Measurements from ENCODE around the gene CD63.

Gene CD63

DNA sequence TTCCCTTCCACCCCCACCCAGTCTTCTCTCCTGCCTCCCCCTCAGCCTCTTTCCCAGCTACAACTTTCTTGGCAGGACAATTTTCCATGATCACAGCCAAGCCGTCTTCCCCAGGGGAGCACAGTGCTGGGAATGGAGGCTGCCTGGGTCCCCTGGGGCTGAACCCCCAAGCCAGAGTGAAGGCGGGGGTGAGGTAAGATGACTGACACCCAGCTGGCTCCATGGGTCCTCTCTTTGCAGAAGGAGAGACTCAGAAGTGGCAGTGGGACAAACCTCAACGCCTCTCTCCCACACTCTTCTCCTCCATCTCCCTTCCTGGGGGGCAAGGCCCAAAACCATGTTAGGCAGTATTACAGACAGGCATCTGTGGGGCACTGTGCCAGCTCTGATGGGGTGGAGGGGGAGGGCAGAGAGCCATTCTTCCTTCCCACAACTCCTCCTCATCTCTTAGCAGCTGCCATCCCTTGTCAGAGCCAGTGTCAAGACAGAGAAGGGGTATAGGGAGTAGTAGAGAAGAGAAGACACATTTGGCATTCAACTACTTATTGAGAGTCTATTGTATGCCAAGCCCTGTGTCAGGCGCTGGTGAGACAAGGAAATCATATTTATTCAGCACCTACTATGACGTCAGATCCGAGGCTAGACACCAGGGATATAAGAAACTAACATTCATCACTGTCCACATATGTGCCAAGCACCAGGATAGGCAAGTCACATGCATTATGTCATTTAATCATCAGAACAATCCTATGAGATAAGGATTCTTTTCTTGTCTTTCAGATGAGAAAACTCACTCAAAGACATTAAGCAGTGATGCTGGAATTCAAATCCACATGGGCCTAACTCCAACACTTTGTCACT lies 24.7 kb downstream of the CD63 start:
- DNase-seq: no peak

DNA sequence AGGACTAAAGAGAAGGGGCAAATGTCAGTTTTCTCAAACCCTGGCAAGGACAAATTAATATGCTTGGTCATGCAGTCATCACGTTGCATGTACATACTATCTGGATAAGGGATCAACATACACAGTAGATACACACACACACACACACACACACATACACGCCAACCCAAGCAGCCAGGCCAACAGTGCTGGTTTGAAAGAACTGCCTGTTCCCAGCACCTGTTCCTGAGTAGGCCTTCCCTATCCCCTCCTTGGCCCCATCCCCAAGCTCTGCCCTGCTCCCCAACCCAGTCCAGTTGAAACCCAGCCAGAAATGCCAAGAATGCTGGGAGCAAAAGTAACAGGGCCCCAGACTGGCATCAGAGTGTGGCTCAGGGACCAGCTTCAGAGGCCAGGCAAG lies 25.5 kb downstream of the CD63 start:
- no peak for DNase-seq

DNA sequence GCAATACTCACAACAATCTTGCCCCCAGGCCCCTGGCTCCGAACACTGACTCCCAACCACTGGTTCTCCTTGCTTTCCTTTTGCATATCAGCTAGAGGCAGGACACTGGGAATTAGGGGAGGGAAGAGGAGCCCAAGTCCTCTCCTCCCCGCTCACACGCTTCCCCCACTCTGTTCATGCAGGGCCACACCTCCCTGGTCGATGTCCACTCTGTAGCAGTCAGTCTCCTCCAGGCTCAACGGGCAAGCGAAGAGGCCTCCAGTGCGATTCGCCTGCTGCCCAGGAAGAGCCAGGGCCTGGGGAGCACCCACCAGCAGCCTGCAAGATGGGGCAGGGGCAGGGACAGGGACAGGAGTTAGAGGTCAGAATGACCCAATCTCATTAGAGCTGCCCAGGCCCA lies 25.9 kb downstream of the CD63 start:
- DNase-seq: no peak

DNA sequence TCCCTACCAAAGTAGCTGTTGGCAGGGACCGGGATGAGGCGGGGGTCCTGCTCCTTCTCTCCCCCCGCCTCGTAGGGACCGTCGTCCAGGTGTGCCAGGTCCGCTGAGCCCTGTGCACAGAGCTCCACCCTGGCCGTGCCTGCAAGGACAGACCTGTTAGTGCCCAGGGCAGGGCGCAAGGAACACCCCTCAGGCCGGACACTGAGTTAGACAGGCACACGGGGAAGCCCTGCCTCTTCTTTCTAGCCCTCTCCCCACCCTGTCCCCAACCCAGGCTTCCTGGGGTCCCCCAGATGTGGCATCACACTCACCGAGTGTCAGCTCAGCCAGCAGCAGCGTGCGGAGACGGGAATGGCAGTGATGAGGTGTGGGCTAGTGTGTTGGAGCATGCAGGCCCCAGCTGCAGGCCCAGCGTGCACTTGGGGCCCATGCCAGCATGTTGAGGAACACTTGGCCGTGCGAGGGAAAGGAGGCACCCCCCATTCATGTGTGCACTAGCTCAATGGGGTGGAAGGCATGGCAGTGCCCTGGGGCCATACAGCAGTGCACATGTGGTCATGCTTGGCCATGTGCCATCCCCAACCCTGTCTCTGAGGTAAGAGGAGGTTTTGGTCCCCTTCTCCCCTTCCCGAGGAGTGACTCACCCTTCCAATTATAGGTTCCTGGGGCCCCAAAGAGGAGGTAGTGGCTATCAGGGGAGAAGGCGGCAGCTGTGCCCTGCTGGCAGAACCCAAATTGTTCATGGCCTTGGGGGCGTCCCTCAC lies 28.4 kb downstream of the CD63 start:
- no peak for DNase-seq

DNA sequence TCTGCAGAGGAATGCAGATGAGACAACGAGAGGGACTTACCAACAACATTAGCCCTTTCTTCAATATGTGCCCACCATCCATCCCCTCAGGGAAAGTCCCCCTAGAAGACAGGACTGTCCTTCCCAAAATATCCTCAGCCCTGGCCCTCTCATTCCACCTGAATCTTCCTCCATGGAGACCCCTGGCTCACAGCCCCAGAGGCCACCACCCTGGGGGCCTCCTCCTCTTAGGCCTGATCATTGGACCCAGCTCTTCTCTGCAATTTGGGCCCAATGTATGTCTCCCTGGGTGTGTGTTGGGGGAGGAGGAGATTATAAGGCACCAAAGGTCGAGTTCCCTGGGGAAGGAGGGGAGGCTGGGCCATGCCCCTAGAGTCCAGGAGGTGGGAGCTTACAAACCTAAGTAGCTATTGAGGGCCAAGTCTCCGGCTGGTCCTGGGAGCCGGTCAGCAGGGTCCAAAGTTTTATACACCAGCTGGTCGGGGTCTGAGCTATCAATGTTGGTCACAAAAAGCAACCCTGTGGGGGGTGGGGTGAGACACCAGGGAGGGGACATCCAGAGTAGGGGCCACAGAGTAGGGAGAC lies 29.2 kb downstream of the CD63 start:
- DNase-seq: no peak

DNA sequence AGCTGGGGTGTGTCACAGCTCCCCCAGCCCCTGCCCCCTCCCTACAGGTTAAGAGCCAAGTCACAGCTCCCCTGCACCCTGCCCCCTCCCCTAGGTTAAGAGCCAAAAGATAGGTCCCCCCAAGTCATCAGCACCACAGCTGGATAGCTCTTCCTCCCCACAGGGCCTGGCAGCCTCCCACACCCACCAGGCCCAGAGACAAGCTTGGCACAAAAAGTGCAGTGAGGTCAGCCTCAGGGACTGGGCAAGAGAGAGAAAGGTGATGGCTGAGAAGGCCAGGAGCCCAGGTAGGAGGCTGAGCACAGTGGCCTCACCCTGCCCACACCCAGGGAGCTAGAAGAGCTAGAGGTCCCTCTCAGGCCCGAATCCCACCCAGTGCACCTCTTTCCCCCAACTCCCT lies 29.8 kb downstream of the CD63 start:
- no peak for DNase-seq

DNA sequence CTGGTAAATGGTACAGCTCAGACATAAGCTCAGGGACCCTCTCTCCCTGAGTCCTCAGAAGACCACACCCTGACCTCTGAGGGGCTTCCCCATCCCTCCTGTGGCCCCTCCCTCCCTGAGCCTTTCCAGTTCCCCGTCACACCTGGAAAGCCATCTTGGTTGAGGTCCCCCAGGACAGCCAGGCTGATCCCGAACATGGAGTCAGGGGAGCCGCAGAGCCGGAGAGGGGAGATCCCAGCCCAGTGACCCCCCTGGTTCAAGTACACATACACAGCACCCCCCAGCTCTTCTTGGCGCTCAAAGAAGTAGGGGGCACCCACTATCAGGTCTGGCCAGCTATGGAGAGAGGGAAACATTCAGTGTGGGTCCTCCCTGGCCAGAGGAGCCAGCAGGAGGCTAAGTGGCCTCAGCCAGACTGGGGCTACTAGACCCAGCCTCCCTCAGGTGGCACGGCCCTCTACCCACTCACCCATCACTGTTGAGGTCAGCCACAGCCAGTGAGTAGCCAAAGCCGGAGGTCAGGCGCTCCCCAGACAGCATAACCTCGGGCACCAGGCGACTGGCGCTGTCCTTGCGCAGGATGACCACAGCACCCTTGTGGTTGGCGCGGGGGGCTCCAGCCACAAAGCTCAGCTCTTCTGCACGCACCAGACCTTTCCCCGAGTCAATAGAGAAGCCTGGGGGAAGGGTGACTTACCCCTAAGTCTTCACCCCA lies 30.4 kb downstream of the CD63 start:
- no peak for DNase-seq

DNA sequence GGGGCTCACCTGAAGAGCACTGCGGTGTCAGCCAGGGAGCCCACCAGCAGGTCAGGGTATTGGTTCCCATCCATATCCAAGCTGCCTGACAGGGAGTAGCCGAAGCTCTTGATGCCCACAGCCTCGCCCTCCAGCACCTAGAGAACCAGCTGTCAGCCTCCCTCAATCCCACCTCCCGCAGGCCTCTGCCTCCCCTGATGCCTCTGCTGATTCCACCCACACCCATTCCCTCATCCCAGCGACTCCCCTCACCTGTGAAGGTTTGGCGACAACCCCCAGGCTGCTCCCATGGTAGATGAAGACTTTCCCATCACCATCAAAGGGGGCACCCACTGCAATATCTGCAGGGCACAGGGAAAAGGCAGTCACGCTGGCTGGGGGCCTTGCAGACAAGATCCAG lies 31.1 kb downstream of the CD63 start:
- DNase-seq: no peak

DNA sequence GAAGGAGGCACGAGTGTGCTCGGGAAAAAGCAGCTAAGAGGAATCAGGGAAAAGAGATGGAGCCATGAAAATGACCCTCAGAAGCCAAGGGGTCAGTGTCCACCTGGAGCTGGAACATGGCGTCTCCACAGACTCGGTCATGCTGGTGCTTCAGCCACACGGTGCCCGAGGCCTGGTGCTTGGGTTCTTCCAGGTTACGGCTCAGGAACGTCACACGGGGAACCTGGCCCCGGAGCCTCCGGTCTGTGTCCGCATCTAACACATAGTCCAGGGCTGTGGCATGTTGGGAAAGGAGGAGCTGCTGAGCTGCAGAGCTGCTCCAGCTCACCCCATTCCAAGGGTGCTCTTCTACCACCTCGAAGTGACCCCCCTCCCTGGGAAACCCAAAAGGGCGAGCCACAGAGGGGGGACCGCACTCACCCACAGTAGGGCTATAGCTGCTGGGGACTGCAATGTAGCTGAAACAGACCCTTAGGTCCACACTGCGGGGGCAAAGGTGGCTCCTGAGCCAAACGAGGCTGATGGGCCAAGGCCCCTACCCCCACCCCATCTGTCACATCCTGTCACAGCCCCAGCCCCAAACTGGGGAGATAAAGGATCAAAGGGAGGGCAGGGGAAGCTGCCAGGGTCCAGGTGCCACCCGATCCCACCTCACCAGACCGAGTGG lies 31.9 kb downstream of the CD63 start:
- no peak for DNase-seq

DNA sequence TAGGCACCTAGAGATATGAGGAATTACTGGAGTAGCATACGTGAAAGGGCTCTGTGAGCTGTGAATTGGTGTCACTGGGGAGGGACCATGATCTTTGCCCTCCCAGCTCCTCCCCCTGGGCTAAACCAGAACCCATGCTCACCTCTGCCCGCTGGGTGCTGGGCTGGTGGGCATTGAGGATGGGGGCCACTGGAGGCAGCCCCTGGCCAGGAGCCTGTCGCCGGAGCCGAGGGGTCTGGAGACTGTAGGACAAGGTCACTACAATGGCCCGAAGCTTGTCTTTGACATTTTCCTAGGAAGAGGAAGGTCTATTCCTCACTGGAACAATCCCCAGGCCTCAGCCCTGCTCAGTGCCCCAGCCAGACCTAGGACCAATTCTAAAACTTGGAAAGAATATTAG lies 32.7 kb downstream of the CD63 start:
- DNase-seq: no peak

DNA sequence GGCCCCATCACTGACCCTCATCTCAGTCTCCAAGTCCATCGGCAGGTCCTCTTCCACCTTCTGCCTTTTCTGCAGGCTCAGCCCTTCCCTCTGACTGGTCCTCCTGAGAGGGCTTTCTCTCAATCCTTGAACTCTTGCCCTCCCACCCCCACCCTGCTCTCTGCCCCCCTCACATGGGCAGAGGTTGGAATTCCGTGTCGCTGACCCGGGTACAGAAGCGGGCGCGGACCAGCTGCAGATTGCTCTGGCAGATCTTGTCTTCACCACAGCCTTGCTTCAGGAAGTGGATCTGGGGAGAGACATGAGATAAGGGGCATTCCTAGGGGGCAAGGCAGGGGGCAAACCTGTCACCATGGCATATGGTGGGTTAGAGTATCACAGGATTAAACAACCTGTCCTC lies 33.5 kb downstream of the CD63 start:
- DNase-seq: no peak

DNA sequence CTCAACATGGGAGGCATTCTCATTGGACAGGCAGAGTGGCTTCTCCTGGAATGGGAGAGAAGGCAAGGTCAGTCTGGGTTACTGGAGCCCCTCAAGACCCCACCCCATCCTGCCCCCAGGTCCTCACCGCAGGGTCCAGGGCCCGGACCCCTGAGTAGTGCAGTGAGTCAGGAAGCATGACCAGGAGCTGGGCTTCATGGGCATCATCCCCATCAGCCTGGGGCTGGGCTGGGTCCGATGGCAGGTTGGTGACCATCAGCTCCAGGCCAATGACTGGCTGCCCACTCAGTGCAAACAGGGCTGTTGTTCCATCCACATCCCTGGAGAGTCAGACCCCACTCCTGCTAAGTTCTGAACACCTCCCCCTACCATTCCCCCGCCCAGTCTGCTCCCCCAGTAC lies 34.2 kb downstream of the CD63 start:
- no peak for DNase-seq

DNA sequence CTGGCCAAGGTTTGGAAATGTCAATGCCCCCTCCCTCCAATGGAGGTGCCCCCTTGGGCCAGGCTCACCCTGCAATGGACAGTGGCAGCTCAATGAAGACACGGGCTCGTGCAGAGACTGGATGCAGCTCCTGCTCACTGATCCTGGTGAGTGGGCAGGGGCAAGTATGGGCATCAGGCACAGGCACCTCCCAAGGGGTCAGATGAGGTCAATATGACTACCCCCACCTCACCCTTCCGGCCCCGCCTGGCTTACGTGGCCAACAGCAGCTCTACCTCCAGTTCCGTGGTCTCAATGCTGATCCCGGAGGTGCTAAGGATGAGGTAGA lies 34.7 kb downstream of the CD63 start:
- no peak for DNase-seq

DNA sequence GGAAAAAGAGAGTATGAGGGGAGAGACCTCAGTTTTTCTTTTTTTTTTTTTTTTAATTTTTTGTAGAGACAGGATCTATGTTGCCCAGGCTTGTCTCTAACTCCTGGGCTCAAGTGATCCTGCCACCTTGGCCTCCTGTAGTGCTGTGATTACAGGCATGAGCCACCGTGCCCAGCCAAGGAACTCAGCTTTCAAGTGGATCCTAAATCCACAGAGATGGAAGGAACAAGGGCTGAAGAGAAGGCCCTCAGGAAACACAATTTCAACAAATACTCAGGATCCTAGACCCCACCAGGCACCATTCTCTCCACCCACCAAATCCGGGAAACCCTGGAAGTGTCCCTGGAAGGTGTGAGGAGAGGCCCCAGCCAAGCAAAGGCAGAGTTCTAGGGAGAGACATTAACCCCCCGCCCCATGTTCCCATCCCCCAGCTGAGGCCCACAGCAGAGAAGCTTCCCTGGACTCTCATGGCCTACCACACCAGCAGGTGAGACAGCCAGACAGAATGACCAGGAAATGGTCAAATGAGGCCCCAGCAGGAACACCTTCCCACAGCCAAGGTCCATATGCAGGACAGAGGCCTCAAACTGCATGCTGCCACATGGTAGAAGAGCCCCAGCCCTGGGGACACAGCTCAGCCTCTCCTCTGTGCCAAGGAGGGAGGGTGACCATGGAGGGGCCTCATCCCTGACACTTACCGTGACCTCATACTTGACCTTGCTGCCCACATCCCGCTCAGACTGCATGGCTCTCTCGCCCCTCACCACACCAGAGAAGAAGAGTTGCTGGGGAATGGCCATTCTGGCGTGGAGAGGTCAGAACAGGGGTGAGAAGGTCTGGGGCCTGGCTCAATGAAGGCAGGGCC lies 35.3 kb downstream of the CD63 start:
- DNase-seq: no peak

DNA sequence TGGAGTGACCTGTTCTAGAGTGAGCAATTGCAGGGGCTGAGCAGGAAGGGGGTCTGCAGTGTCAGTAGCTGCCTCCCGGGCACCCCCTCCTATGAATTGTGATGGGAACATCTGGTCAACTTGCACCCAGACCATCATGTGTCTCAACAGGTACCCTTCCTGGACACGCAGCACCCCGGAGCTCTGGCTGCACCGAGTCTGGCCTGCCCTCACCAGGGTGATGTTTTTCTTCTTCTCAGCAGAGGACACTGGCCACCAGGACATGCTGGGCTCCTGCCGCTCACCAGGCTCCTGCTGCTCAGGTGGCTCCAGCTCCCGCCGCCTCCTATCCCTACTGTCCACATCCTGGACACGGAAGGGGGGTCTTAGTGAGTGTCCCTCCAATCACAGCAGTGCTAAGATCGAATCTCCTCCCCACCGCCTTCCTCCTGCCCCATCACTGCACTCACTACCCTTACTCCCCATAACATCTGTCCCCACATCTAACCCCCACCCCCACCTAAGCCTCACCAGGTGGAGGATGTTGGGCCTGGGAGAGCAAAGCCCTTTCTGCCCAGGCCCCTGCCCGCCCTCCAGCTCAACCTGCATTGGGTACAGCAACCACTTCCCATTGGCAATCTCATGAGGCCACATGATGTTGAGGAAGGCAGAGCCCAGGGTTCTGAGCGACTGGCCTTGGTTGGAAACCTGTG lies 36.0 kb downstream of the CD63 start:
- DNase-seq: no peak

DNA sequence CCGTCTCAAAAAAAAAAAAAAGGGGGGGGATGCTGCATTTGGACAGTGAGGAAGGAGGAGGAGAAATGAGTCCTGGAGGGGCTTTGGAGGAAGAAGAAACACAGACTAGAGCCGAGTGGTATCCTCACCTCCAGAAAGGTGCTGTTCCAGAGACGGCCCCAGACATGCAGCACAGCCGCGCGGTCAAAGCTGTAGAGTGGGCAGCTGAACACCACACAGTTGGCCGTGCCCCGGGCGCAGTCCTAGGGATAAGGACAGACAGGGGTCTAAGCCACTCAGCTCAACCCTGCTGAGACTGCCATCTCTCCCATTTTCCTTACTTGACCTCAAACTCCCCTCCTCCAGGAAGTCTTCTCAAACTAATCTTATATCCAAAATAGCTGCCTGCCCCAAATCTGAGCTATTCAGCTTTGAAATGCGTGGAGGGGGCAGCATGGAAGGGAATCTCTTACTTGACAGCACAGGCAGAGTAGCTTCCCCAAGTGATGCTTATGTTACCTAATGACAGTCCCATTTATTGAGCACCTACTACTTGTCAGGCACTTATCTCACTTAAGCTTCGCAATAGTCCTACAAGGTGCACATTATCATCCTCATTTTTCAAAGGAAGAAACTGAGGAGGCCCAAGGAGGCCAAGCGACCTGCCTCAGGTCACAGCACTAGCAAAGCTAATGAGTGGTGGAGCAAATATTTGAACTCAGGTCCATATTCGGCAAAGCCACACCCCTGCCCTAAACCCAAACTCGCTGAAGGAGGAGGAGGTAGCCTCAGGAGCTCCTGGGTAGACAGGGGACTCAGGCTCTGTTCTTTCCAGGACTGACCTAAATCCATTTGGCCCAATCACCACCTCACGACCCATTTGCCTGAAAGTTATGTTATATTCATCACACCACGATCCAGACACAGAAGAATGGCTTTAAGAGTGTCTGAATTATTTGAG lies 39.8 kb downstream of the CD63 start:
- DNase-seq: no peak

DNA sequence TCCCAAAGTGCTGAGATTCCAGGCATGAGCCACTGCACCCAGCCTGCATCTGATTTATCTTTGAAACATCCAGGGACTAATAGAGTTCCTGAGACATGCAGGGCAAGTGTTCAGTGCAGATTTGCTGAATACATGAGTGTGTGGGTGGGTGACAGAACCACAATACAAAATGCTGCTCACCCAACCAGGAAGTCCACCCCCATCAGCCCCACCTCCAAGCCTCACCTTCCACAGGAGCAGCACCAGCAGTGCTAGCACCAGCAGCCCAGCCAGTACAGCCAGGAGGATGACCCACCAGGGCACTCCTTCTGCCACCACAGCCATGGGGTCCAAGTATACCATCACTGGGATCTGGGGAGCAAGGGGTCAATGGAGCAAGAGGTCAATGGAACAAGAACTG lies 41.1 kb downstream of the CD63 start:
- DNase-seq: no peak

DNA sequence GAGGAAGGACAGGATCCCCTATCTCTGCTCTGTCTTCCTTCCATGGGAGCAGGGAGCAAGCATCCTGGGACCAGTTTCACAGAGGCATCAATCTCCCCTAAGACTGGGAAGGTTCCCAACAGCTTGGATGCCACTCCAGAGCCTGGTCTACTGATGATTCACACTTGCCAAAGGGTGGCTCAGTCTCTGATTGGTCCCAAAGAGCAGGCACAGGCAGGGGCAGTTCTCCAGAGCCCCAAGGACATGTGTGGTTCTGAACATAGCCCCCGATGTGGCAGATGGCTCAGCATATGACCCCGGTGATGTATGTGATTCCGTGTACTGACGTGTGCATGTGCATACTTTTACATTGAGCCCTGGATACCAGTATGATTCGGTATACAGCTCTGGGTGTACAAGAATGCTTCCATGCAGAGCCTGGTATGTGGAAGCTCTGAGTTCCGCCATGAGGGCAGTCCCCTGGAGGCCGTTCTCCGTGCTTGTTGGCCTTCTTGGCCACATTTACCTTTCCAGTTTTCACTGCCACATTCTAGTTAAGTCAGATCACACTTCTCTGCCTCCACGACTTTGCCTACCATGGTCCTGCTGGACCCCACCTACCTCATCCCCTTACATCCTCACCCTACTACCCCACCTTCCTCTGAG lies 42.3 kb downstream of the CD63 start:
- DNase-seq: no peak

DNA sequence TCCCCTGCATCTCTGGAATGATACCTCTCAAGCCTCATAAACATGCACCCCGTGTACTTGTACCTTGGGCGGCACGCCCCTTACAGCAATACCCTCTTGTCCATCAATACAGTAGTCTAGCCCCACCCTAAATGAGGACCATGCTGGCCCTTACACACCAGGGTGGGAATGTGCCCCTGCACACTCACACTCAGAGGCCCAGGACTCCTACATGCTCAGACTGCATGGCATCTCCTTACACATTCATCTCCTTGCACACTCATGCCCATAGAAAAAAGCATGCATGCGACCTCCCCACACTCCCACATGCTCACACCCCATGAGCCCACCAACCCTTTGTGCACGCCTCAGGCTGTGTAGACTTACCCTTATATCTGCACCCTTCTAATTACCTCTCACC lies 43.1 kb downstream of the CD63 start:
- DNase-seq: no peak
